HepG2 (cell line): ENCODE results near the gene MALRD1.

Experiments
- CBX2 ChIP-seq, 2 experiments: fragments of 200-600 bp in 1 of 2; sonication (generic); formaldehyde crosslinking in 1 of 2; IDR thresholded peaks; 2 replicates each; pipeline versions ENCODE4 v1.7.0 to v1.8.1; 2018 to 2022; ENCODE audit warnings: low read depth in 2 of 2, low read length in 1 of 2, mild to moderate bottlenecking in 1 of 2, missing genetic modification reagents in 1 of 2
- ERF ChIP-seq: IDR thresholded peaks from 2 replicates; pipeline ENCODE4 v1.6.1; 2018; ENCODE audit warnings: missing biosample characterization, missing genetic modification reagents
- NFIB ChIP-seq: sonication (generic); formaldehyde crosslinking; IDR thresholded peaks from 2 replicates; pipeline ENCODE4 v1.9.0; 2021; ENCODE audit warnings: missing genetic modification reagents, mild to moderate bottlenecking, borderline replicate concordance
- POLR2A ChIP-seq, 2 experiments: IDR thresholded peaks; 2 replicates each; pipeline ENCODE4 v1.6.1; 2011; ENCODE audit warnings: low read depth in 2 of 2, low read length in 2 of 2, mild to moderate bottlenecking in 1 of 2, moderate library complexity in 1 of 2; ENCODE audit not compliant: insufficient read depth in 1 of 2
- SNAI1 ChIP-seq: sonication (generic); formaldehyde crosslinking; IDR thresholded peaks from 2 replicates; pipeline ENCODE4 v1.5.0; 2020; ENCODE audit warnings: mild to moderate bottlenecking, missing genetic modification reagents, borderline replicate concordance
- ZNF350 ChIP-seq: sonication (generic); formaldehyde crosslinking; IDR thresholded peaks from 2 replicates; pipeline ENCODE4 v1.4.0; 2020; ENCODE audit warnings: mild to moderate bottlenecking, low read depth, missing genetic modification reagents, borderline replicate concordance
- ZNF546 ChIP-seq: sonication (generic); formaldehyde crosslinking; conservative IDR thresholded peaks from 2 replicates; pipeline ENCODE4 v1.8.1; 2023; ENCODE audit warnings: mild to moderate bottlenecking, missing genetic modification reagents
- TF ChIP-seq, protein P1 (sequence below): sonication (generic); formaldehyde crosslinking; IDR thresholded peaks from 2 replicates; pipeline ENCODE4 v1.4.0; 2020; ENCODE audit warnings: missing genetic modification reagents
- TF ChIP-seq, protein P2 (sequence below): sonication (generic); formaldehyde crosslinking; IDR thresholded peaks from 2 replicates; pipeline ENCODE4 v1.5.0; 2020; ENCODE audit warnings: mild to moderate bottlenecking, missing genetic modification reagents, moderate library complexity

DNA sequence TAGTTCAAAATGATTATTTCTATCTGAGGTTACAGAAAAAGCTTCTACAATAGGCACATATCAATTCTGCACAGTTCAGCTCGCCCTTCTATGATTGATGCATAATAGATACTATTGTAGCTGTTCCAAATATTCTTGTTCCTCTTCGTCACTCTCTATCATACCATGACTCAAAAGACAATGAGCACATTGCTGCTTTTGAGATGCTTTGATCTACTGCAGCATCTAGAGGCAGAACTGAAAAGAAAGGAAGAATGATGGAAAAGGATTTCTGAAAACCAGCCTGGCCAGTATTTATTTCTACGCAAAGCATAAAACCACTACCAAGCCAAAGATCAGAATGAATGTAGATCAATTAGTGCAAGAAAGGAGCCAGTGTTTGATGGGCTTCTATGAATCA is 708.3 kb downstream of the MALRD1 start:
- TF ChIP-seq, protein P1, sequence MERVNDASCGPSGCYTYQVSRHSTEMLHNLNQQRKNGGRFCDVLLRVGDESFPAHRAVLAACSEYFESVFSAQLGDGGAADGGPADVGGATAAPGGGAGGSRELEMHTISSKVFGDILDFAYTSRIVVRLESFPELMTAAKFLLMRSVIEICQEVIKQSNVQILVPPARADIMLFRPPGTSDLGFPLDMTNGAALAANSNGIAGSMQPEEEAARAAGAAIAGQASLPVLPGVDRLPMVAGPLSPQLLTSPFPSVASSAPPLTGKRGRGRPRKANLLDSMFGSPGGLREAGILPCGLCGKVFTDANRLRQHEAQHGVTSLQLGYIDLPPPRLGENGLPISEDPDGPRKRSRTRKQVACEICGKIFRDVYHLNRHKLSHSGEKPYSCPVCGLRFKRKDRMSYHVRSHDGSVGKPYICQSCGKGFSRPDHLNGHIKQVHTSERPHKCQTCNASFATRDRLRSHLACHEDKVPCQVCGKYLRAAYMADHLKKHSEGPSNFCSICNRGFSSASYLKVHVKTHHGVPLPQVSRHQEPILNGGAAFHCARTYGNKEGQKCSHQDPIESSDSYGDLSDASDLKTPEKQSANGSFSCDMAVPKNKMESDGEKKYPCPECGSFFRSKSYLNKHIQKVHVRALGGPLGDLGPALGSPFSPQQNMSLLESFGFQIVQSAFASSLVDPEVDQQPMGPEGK, result no peak
- TF ChIP-seq POLR2A (IDR thresholded peaks at IDR 0.05; ENCODE audit: insufficient read depth in 1 of 2, low read depth in 2 of 2, low read length in 2 of 2), result no peak
- TF ChIP-seq CBX2 (IDR thresholded peaks at IDR 0.05; ENCODE audit: low read depth, low read length), result no peak
- TF ChIP-seq CBX2 (CRISPR knock-in tag; IDR thresholded peaks at IDR 0.05; ENCODE audit: low read depth), result no peak
- TF ChIP-seq NFIB (CRISPR knock-in tag), result no peak
- TF ChIP-seq, protein P2, sequence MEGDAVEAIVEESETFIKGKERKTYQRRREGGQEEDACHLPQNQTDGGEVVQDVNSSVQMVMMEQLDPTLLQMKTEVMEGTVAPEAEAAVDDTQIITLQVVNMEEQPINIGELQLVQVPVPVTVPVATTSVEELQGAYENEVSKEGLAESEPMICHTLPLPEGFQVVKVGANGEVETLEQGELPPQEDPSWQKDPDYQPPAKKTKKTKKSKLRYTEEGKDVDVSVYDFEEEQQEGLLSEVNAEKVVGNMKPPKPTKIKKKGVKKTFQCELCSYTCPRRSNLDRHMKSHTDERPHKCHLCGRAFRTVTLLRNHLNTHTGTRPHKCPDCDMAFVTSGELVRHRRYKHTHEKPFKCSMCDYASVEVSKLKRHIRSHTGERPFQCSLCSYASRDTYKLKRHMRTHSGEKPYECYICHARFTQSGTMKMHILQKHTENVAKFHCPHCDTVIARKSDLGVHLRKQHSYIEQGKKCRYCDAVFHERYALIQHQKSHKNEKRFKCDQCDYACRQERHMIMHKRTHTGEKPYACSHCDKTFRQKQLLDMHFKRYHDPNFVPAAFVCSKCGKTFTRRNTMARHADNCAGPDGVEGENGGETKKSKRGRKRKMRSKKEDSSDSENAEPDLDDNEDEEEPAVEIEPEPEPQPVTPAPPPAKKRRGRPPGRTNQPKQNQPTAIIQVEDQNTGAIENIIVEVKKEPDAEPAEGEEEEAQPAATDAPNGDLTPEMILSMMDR, result no peak
- no peak for TF ChIP-seq SNAI1 (CRISPR knock-in tag)
- TF ChIP-seq ZNF350, result no peak
- no peak for TF ChIP-seq ERF (CRISPR knock-in tag)
- no peak for TF ChIP-seq ZNF546 (CRISPR knock-in tag)
